ENCODE results near the gene ZNF236.
A peak's percentile ranks its signal among the peaks of the same experiment; 100 is the strongest.

The ZNF236 gene

GRCh38 chr18:76860411-76860810, 38.1 kb downstream of the ZNF236 start:
- peak; percentile 34 for DNase-seq

GRCh38 chr18:76866666-76867065, 44.3 kb downstream of the ZNF236 start:
- DNase-seq = no peak

GRCh38 chr18:76873311-76873710, 51.0 kb downstream of the ZNF236 start:
- no peak for DNase-seq

- no peak for DNase-seq
Measured at GRCh38 chr18:76873713-76874112, 51.4 kb downstream of the ZNF236 start.

- DNase-seq = no peak
Measured at GRCh38 chr18:76874642-76875389, 52.5 kb downstream of the ZNF236 start.

- peak; percentile 4 for DNase-seq
Measured at GRCh38 chr18:76875390-76876325, 53.3 kb downstream of the ZNF236 start.

- no peak for DNase-seq
Measured at GRCh38 chr18:76878426-76878825, 56.1 kb downstream of the ZNF236 start.

- DNase-seq = no peak
Measured at GRCh38 chr18:76880026-76880425, 57.7 kb downstream of the ZNF236 start.

- DNase-seq = peak; percentile 2
Measured at GRCh38 chr18:76881744-76882143, 59.4 kb downstream of the ZNF236 start.

- DNase-seq = no peak
Measured at GRCh38 chr18:76882146-76882545, 59.8 kb downstream of the ZNF236 start.

- DNase-seq = no peak
Measured at GRCh38 chr18:76885001-76885400, 62.6 kb downstream of the ZNF236 start.

- no peak for DNase-seq
Measured at GRCh38 chr18:76886112-76886511, 63.8 kb downstream of the ZNF236 start.

GRCh38 chr18:76889091-76889699, 66.8 kb downstream of the ZNF236 start:
- DNase-seq = no peak

GRCh38 chr18:76892832-76893231, 70.5 kb downstream of the ZNF236 start:
- peak; percentile 37 for DNase-seq

- no peak for DNase-seq
Measured at GRCh38 chr18:76894566-76895346, 72.4 kb downstream of the ZNF236 start.

GRCh38 chr18:76895498-76895897, 73.1 kb downstream of the ZNF236 start:
- DNase-seq = no peak

- no peak for DNase-seq
Measured at GRCh38 chr18:76896677-76897076, 74.3 kb downstream of the ZNF236 start.

GRCh38 chr18:76897257-76897656, 74.9 kb downstream of the ZNF236 start:
- DNase-seq = no peak

GRCh38 chr18:76903386-76903785, 81.0 kb downstream of the ZNF236 start:
- no peak for DNase-seq

- no peak for DNase-seq
Measured at GRCh38 chr18:76905821-76906220, 83.5 kb downstream of the ZNF236 start.

GRCh38 chr18:76908277-76908676, 85.9 kb downstream of the ZNF236 start:
- no peak for DNase-seq

- no peak for DNase-seq
Measured at GRCh38 chr18:76909439-76909838, 87.1 kb downstream of the ZNF236 start.
